ENCODE results near the gene ZNF333.

Gene ZNF333

GRCh38 chr19:14689598-14690503, at the start of gene ZNF333:
Gene ZNF333, plus strand, starts transcription at chr19:14690048. Its CDS starts 3,444 bp downstream, at chr19:14693492.
- peak; percentile 95 for DNase-seq (ENCODE audit: low spot score)

GRCh38 chr19:14648506-14648905, 41.3 kb upstream of the ZNF333 start:
- no peak for DNase-seq (ENCODE audit: low spot score)

- no peak for DNase-seq (ENCODE audit: low spot score)
These were observed 40.8 kb upstream of the ZNF333 start for GRCh38 chr19:14649020-14649419.

DNA sequence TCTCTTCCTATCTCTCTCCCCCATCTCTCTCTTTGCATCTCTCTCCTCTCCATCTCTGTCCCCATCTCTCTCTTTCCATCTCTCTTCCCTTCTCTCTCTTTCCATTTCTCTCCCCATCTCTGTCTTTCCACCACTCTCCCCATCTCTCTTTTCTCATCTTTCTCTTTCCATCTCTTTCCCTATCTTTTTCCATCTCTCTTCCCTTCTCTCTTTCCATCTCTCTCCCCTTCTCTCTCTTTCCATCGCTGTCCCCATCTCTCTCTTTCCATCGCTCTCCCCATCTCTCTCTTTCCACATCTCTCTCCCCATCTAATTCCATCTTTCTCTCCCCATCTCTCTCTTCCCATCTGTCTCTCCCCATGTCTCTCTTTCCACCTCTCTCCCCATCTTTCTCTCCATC, 39.7 kb upstream of the ZNF333 start:
- no peak for DNase-seq (ENCODE audit: low spot score)

GRCh38 chr19:14654786-14655560, 34.9 kb upstream of the ZNF333 start:
- no peak for DNase-seq (ENCODE audit: low spot score)

GRCh38 chr19:14655726-14656125, 34.1 kb upstream of the ZNF333 start:
- DNase-seq (ENCODE audit: low spot score): no peak

GRCh38 chr19:14659874-14660489, 29.9 kb upstream of the ZNF333 start:
- DNase-seq (ENCODE audit: low spot score): no peak

DNA sequence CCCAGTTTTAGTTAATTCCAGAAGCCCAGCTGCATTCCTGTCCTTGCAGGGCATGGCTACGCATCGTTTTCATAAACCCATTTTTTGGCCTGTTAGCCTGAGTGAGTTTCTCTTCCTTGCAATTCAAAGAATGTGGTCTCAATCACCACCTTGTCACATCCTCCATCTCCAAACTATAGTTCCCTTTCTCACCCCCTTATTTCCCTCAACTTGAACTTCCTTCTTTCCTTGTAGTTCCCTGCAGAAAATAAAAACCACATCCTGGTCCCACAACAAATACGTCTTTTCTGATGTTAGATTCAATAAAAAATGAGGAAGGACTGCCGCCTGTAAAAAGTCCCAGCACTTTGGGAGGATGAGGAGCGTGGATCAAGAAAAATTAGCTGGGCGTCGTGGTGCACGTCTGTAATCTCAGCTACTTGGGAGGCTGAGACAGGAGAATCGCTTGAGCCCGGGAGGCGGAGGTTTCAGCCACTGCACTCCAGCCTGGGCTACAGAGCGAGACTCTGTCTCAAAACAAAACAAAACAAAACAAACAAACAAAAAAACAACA, 28.4 kb upstream of the ZNF333 start:
- no peak for DNase-seq (ENCODE audit: low spot score)

DNA sequence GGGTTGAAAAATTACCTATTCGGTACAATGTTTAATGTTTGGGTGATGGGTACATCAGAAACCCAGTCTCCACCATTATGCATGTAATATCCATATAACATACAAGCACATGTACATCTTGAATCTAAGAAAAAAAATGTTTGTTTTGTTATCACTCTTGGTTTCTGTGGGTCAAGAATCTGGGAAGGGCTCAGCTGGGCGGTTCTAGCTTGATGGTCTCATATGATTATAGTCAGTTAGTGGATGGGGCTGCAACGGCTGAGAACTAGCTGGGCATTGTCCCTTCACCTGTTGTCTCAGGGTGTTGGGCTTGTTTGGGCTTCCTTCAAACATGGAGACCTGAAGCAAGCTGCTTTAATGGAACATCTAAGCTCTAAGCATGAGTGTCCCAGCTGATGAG, 19.9 kb upstream of the ZNF333 start:
- no peak for DNase-seq (ENCODE audit: low spot score)

DNA sequence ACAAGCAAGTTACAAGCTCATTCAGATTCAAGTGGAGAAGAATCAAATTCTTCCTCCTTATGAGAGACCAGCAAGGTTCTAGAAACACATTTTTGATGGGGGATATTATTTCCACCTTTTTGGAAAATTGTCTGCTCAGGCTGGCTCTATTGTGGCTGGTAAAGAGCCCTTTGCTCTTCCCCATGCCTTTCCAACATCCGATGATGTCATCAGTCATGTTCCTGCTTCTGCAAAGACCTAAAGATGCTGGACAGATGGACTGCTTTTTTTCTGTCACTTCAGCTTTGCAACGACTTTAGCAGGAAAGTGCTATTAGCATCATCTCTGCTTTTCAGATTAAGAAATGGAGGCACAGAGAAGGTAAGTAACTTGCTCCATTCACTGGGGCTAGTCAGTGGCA, 19.4 kb upstream of the ZNF333 start:
- no peak for DNase-seq (ENCODE audit: low spot score)

GRCh38 chr19:14672188-14672872, 17.5 kb upstream of the ZNF333 start:
- DNase-seq (ENCODE audit: low spot score): no peak

DNA sequence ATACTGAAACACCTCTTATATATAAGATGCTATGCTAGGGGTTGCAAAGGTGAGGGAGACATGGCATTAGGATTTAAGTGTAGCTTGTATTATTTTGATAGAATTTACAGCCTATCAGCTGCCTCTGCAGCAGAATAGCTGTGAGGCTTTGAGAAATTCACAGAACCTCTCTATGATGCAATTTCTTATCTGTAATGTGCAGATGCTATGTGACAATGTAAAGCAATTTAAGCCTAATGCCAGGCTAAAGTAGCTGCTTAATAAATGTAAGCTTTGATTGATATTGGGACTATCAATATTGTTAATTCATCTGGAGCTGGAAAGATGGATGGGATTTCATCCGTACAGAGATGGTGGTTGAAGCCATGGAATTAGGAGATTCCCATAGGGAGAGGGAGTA, 16.8 kb upstream of the ZNF333 start:
- DNase-seq (ENCODE audit: low spot score): no peak

GRCh38 chr19:14674764-14675163, 15.1 kb upstream of the ZNF333 start, which contains the start of gene ADGRE3:
Gene ADGRE3, minus strand, starts transcription at chr19:14674844. Its CDS starts 74 bp downstream, at chr19:14674770.
- DNase-seq (ENCODE audit: low spot score): no peak

DNA sequence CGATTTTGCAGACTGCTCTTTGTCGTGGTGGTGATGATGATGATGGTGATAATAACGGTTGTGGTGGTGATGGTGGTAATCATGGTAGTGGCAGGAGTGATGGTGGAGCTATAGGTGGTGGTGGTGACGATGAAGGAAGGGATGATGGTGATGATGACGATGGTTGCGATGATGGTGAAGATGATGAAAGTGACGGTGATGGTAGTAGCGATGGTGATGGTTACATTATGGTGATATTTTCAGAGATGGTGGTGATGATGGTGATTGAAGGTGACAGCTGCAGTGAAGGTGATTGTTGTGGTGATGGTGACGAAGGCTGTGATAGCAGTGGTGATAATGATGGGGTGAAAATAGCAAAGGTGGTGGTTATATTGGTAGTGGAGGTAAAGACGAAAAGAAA, 13.1 kb upstream of the ZNF333 start:
- no peak for DNase-seq (ENCODE audit: low spot score)

GRCh38 chr19:14677464-14677863, 12.4 kb upstream of the ZNF333 start:
- DNase-seq (ENCODE audit: low spot score): no peak

DNA sequence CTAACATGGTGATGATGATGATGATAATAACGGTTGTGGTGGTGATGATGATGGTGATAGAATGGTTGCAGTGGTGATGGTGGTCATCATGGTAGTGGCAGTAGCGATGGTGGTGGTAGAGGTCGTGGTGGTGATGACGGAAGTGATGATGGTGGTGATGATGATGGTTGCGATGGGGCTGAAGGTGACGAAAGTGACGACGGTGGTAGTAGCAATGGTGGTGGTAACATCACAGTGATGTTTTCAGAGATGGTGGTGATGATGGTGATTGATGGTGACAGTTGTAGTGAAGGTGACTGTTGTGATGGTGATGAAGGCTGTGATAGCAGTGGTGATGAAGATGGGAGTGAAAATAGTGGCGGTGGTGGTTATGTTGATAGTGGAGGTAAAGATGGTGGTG, 11.6 kb upstream of the ZNF333 start:
- no peak for DNase-seq (ENCODE audit: low spot score)

DNA sequence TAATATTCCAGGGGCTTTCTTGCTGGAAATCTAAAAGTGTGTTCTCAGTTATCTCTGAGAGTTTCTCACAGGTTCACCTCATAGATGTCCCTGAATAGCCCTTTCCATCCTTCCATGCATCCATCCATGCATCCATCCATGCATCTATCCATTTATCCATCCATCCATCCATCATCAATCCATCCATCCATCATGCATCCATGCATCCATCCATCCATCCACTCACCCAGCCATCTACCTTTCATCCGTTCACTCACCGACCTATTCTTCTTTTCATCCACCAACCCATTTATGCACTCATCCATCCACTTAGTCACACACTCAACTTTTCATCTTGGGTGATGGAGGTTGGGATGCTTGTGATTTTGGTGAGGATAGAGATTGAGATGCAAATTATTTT, 7.8 kb upstream of the ZNF333 start:
- DNase-seq (ENCODE audit: low spot score): no peak

GRCh38 chr19:14683439-14683838, 6.4 kb upstream of the ZNF333 start:
- no peak for DNase-seq (ENCODE audit: low spot score)

- DNase-seq (ENCODE audit: low spot score): no peak
These were observed 3.4 kb upstream of the ZNF333 start for GRCh38 chr19:14686411-14686810.

DNA sequence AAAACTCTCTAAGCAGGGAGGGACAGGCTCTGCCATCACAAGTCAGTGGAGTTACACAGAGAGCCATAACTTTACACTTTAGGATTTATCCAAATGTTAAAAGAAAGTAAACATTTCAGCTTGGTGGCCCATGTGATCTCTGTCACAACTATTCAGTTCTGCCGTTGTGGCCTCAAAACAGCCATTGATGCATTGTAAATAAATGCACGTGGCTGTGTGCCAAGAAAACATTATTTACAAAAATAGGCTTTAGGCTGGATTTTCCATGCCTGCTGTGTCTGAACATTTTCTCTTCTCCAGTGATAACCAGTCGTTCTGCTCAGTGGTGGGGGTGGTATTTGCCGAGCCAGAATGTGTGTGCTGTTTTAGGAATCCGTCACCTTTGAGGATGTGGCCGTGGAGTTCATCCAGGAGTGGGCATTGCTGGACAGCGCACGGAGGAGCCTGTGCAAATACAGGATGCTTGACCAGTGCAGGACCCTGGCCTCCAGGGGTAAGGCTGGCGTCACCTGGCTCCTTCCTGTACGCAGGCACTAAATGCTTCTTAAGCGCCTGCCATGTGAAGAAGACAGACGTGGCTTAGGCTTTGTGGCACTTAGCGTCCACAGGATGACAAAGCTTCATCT, 4.9 kb downstream of the ZNF333 start:
- no peak for DNase-seq (ENCODE audit: low spot score)

GRCh38 chr19:14695471-14695870, 5.6 kb downstream of the ZNF333 start:
- no peak for DNase-seq (ENCODE audit: low spot score)
